IMR-90 (cell line): ENCODE measurements around the gene TMA16. TPM values are rescaled to one million over a fixed set of nuclear protein-coding genes. Genes with fewer than 3 reads are reported as not detected.

Experiments used
- ATAC-seq: fragments of 200-7000 bp; cut with Tn5 transposase; 2 replicates; pipeline ENCODE4 v1.9.1; 2020; ENCODE audit warnings: low read depth, mild to moderate bottlenecking, moderate library complexity
- BruUV-seq: library from RNA; stranded (reverse); fragments of 400-500 nt; replicated peaks from 2 replicates; lab custom pipeline; 2021; lab: Mats Ljungman, UMichigan
- CTCF ChIA-PET: fragments of 300-600 bp; formaldehyde crosslinking; extraction: SDS; loops from one replicate; lab custom pipeline; 2021; ENCODE audit warnings: antibody characterized with exemption; lab: Yijun Ruan, JAX
- POLR2A ChIA-PET: fragments of 300-600 bp; sonication (Branson Sonifier 250); formaldehyde crosslinking; loops from one replicate; lab custom pipeline; 2022; ENCODE audit warnings: antibody characterized with exemption; ENCODE audit not compliant: unreplicated experiment; lab: Charles Lee
- DNase-seq: peaks from one replicate; pipeline ENCODE4 v3.0.0; 2013
- H2AFZ ChIP-seq: replicated peaks from 2 replicates; pipeline ENCODE3; 2013; ENCODE audit warnings: low read length, mild to moderate bottlenecking; ENCODE audit not compliant: poor library complexity
- H2AK5ac ChIP-seq: 2 replicates; pipeline ENCODE4 v1.6.1; 2013; ENCODE audit warnings: low read depth, low read length, inconsistent platforms
- H2AK9ac ChIP-seq: replicated peaks from 2 replicates; pipeline ENCODE3; 2013; ENCODE audit warnings: mild to moderate bottlenecking, low read depth, low read length, moderate library complexity; ENCODE audit not compliant: poor library complexity
- H2BK120ac ChIP-seq: 2 replicates; pipeline ENCODE4 v1.6.1; 2013; ENCODE audit warnings: low read depth, low read length, inconsistent platforms
- H2BK15ac ChIP-seq: 3 replicates; pipeline ENCODE4 v1.6.1; 2013; ENCODE audit warnings: low read depth, low read length, inconsistent platforms
- H2BK20ac ChIP-seq: 2 replicates; pipeline ENCODE4 v1.6.1; 2013; ENCODE audit warnings: low read depth, mild to moderate bottlenecking, inconsistent platforms, low read length, moderate library complexity
- H2BK5ac ChIP-seq: 2 replicates; pipeline ENCODE4 v1.6.1; 2013; ENCODE audit warnings: mild to moderate bottlenecking, low read depth, low read length, inconsistent platforms; ENCODE audit not compliant: poor library complexity, severe bottlenecking
- H3K14ac ChIP-seq: replicated peaks from 2 replicates; pipeline ENCODE4 v1.6.1; 2013; ENCODE audit warnings: low read depth, low read length, inconsistent platforms
- H3K18ac ChIP-seq: 2 replicates; pipeline ENCODE4 v1.6.1; 2013; ENCODE audit warnings: low read depth, low read length, control low read depth
- H3K23ac ChIP-seq: 2 replicates; pipeline ENCODE4 v1.6.1; 2013; ENCODE audit warnings: low read depth, low read length, inconsistent platforms
- H3K27ac ChIP-seq: 2 replicates; pipeline ENCODE4 v1.5.1; 2013; ENCODE audit warnings: mild to moderate bottlenecking, control low read depth, low read length; ENCODE audit not compliant: insufficient read depth
- H3K27me3 ChIP-seq: 2 replicates; pipeline ENCODE4 v1.6.1; 2013; ENCODE audit warnings: low read length; ENCODE audit not compliant: control insufficient read depth, insufficient read depth
- H3K36me3 ChIP-seq: 2 replicates; pipeline ENCODE4 v1.6.1; 2013; ENCODE audit warnings: low read length, mixed read lengths; ENCODE audit not compliant: control insufficient read depth, insufficient read depth
- H3K4ac ChIP-seq: 2 replicates; pipeline ENCODE4 v1.6.1; 2013; ENCODE audit warnings: low read depth, low read length, inconsistent platforms
- H3K4me1 ChIP-seq: 2 replicates; pipeline ENCODE4 v1.6.1; 2013; ENCODE audit warnings: low read length, mixed read lengths; ENCODE audit not compliant: control insufficient read depth, insufficient read depth
- H3K4me2 ChIP-seq: 2 replicates; pipeline ENCODE4 v1.6.1; 2013; ENCODE audit warnings: low read depth, mild to moderate bottlenecking, control low read depth, low read length, moderate library complexity
- H3K4me3 ChIP-seq: 2 replicates; pipeline ENCODE4 v1.5.1; 2013; ENCODE audit warnings: low read depth, mild to moderate bottlenecking, control low read depth, low read length, moderate library complexity; ENCODE audit not compliant: insufficient read depth
- H3K56ac ChIP-seq: 2 replicates; pipeline ENCODE4 v1.6.1; 2013; ENCODE audit warnings: low read length, inconsistent platforms; ENCODE audit not compliant: insufficient read depth; ENCODE audit errors: extremely low read depth
- H3K79me1 ChIP-seq, 2 experiments: 2 replicates each; pipeline ENCODE4 v1.6.1; 2013; ENCODE audit warnings: low read length in 2 of 2, inconsistent platforms in 1 of 2, low read depth in 1 of 2
- H3K9ac ChIP-seq: 2 replicates; pipeline ENCODE4 v1.6.1; 2013; ENCODE audit warnings: low read depth, low read length, control low read depth
- H3K9me1 ChIP-seq: 2 replicates; pipeline ENCODE4 v1.6.1; 2013; ENCODE audit warnings: low read length, inconsistent platforms; ENCODE audit not compliant: insufficient read depth
- H3K9me3 ChIP-seq: 2 replicates; pipeline ENCODE4 v1.6.1; 2013; ENCODE audit warnings: low read length; ENCODE audit not compliant: control insufficient read depth, insufficient read depth
- H4K20me1 ChIP-seq: 2 replicates; pipeline ENCODE4 v1.6.1; 2013; ENCODE audit warnings: low read length, inconsistent platforms; ENCODE audit not compliant: insufficient read depth
- H4K5ac ChIP-seq: 2 replicates; pipeline ENCODE4 v1.6.1; 2013; ENCODE audit warnings: mild to moderate bottlenecking, low read depth, low read length, control low read depth
- H4K8ac ChIP-seq, 2 experiments: 2 replicates each; pipeline ENCODE4 v1.6.1; 2013; ENCODE audit warnings: low read depth in 2 of 2, low read length in 2 of 2, control low read depth in 1 of 2, inconsistent platforms in 1 of 2
- H4K91ac ChIP-seq: 2 replicates; pipeline ENCODE4 v1.6.1; 2013; ENCODE audit warnings: low read depth, low read length, inconsistent platforms; ENCODE audit not compliant: insufficient read depth
- BHLHE40 ChIP-seq: fragments of 150-350 bp; IDR thresholded peaks from 2 replicates; pipeline ENCODE4 v1.6.1; 2016; ENCODE audit warnings: mild to moderate bottlenecking, low read depth, low read length
- CHD1 ChIP-seq: IDR thresholded peaks from 2 replicates; pipeline ENCODE4 v1.6.1; 2012; ENCODE audit warnings: low read depth, low read length, improper control_type of control experiment
- MAFK ChIP-seq: IDR thresholded peaks from 2 replicates; pipeline ENCODE4 v1.6.1; 2012; ENCODE audit warnings: low read depth, low read length, improper control_type of control experiment
- MAZ ChIP-seq: IDR thresholded peaks from 2 replicates; pipeline ENCODE4 v1.6.1; 2012; ENCODE audit warnings: low read depth, mild to moderate bottlenecking, low read length, improper control_type of control experiment, moderate library complexity, borderline replicate concordance
- NFE2L2 ChIP-seq: fragments of 150-350 bp; IDR thresholded peaks from 2 replicates; pipeline ENCODE4 v1.6.1; 2016; ENCODE audit warnings: low read depth, mild to moderate bottlenecking, low read length
- RCOR1 ChIP-seq: IDR thresholded peaks from 2 replicates; pipeline ENCODE4 v1.6.1; 2012; ENCODE audit warnings: mild to moderate bottlenecking, low read length, improper control_type of control experiment; ENCODE audit not compliant: insufficient replicate concordance
- RFX5 ChIP-seq: IDR thresholded peaks from 2 replicates; pipeline ENCODE4 v1.8.0; 2012; ENCODE audit warnings: low read depth, mild to moderate bottlenecking, low read length, moderate library complexity
- WGBS, 2 experiments: methylation state at CpG; one replicate each; pipeline versions ENCODE4 v1.1.5 to v1.1.7; 2013; ENCODE audit warnings: missing lambda C conversion rate in 2 of 2; ENCODE audit not compliant: insufficient read length in 1 of 2; ENCODE audit errors: extremely low coverage in 2 of 2; 5-methylcytosine and 5-hydroxymethylcytosine counted together
- dilution Hi-C: fragments of 300-500 bp; cut with HindIII; formaldehyde crosslinking; loops from one replicate; pipeline ENCODE4 v1.14.3; 2018; ENCODE audit warnings: low sequenced_read_pairs; ENCODE audit not compliant: unreplicated experiment
- in situ Hi-C: fragments of 300-500 bp; cut with MboI; formaldehyde crosslinking; loops from 3 replicates; pipeline ENCODE4 v1.14.3; 2019; ENCODE audit warnings: low sequenced_read_pairs, inconsistent platforms, mixed read lengths
- intact Hi-C: fragments of 100-400 bp; cut with micrococcal nuclease; formaldehyde crosslinking; loops from 2 replicates; pipeline ENCODE4 v1.10.0; 2022
- polyA plus RNA-seq, 3 experiments: library from polyadenylated mRNA; depleted of rRNA; stranded (reverse); fragments of >200 nt; gene quantifications; 2 replicates each; pipeline ENCODE4 v1.2.3, GENCODE V29; 2012; ENCODE audit warnings: low replicate concordance in 1 of 3
- total RNA-seq: library from RNA; depleted of rRNA; stranded (reverse); fragments of >200 nt; gene quantifications from 2 replicates; pipeline ENCODE4 v1.2.3, GENCODE V29; 2012
- TF ChIP-seq, protein P1 (sequence below): fragments of 150-350 bp; IDR thresholded peaks from 2 replicates; pipeline ENCODE4 v1.6.1; 2017; ENCODE audit warnings: mild to moderate bottlenecking, antibody characterized with exemption, low read length, low read depth
- TF ChIP-seq, protein P2 (sequence below): fragments of 150-350 bp; IDR thresholded peaks from 2 replicates; pipeline ENCODE4 v1.6.1; 2016; ENCODE audit warnings: low read depth, mild to moderate bottlenecking, low read length, moderate library complexity, borderline replicate concordance
- TF ChIP-seq, protein P3 (sequence below): conservative IDR thresholded peaks from 2 replicates; pipeline ENCODE4 v1.5.1; 2012; ENCODE audit warnings: mild to moderate bottlenecking, low read depth, low read length, improper control_type of control experiment

The TMA16 gene
- total and polyA plus RNA-seq, 2 of the 4 experiments (the other 2 are of a cell fraction) = 9.3 to 19.8 TPM

GRCh38 chr4:163447481-163447880 is 47.0 kb upstream of the TMA16 start:
- H3K79me1 ChIP-seq = no peaks in the 10 kb centered on the region
- no peaks in the 10 kb centered on the region for H3K27me3 ChIP-seq
- WGBS, 2 experiments = no CpG with 5 or more reads among the region's 1 CpG
- POLR2A ChIA-PET = no interaction called here
- in situ Hi-C loops (no loop called here), intact Hi-C loops (no loop called here), dilution Hi-C loops (no loop called here)
- no peak overlapping the region for H3K56ac ChIP-seq
- no peaks in the 10 kb centered on the region for H4K20me1 ChIP-seq
- H2BK5ac ChIP-seq = no peak overlapping the region
- H4K5ac ChIP-seq = no peak overlapping the region
- no peak for DNase-seq
- no peaks in the 10 kb centered on the region for H3K4me1 ChIP-seq
- CTCF ChIA-PET = no interaction called here
- H3K9ac ChIP-seq = no peak overlapping the region
- H3K27ac ChIP-seq = no peak overlapping the region
- no peak overlapping the region for H3K4ac ChIP-seq
- no peak overlapping the region for H3K4me2 ChIP-seq
- no peak overlapping the region for H2BK120ac ChIP-seq
- no peak for ATAC-seq
- no peak overlapping the region for H3K18ac ChIP-seq
- no peaks in the 10 kb centered on the region for H3K36me3 ChIP-seq
- no peak overlapping the region for H3K23ac ChIP-seq
- H2BK15ac ChIP-seq = no peak overlapping the region
- H4K8ac ChIP-seq = no peak overlapping the region
- no peak overlapping the region for H2AK5ac ChIP-seq
- H2BK20ac ChIP-seq = no peak overlapping the region
- no peak overlapping the region for H2AK9ac ChIP-seq
- no peaks in the 10 kb centered on the region for H3K9me1 ChIP-seq
- H3K4me3 ChIP-seq = no peak overlapping the region
- TF ChIP-seq, protein P1, sequence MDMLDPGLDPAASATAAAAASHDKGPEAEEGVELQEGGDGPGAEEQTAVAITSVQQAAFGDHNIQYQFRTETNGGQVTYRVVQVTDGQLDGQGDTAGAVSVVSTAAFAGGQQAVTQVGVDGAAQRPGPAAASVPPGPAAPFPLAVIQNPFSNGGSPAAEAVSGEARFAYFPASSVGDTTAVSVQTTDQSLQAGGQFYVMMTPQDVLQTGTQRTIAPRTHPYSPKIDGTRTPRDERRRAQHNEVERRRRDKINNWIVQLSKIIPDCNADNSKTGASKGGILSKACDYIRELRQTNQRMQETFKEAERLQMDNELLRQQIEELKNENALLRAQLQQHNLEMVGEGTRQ = no peak
- TF ChIP-seq RFX5 = no peak
- TF ChIP-seq, protein P2, sequence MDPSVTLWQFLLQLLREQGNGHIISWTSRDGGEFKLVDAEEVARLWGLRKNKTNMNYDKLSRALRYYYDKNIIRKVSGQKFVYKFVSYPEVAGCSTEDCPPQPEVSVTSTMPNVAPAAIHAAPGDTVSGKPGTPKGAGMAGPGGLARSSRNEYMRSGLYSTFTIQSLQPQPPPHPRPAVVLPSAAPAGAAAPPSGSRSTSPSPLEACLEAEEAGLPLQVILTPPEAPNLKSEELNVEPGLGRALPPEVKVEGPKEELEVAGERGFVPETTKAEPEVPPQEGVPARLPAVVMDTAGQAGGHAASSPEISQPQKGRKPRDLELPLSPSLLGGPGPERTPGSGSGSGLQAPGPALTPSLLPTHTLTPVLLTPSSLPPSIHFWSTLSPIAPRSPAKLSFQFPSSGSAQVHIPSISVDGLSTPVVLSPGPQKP = no peak
- no peak for TF ChIP-seq MAFK
- TF ChIP-seq, protein P3, sequence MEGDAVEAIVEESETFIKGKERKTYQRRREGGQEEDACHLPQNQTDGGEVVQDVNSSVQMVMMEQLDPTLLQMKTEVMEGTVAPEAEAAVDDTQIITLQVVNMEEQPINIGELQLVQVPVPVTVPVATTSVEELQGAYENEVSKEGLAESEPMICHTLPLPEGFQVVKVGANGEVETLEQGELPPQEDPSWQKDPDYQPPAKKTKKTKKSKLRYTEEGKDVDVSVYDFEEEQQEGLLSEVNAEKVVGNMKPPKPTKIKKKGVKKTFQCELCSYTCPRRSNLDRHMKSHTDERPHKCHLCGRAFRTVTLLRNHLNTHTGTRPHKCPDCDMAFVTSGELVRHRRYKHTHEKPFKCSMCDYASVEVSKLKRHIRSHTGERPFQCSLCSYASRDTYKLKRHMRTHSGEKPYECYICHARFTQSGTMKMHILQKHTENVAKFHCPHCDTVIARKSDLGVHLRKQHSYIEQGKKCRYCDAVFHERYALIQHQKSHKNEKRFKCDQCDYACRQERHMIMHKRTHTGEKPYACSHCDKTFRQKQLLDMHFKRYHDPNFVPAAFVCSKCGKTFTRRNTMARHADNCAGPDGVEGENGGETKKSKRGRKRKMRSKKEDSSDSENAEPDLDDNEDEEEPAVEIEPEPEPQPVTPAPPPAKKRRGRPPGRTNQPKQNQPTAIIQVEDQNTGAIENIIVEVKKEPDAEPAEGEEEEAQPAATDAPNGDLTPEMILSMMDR = no peak
- no peak for TF ChIP-seq NFE2L2
- TF ChIP-seq MAZ = no peak
- TF ChIP-seq CHD1 = no peak
- TF ChIP-seq RCOR1 = no peak
- TF ChIP-seq BHLHE40 = no peak
- H2AFZ ChIP-seq = no peak overlapping the region
- no peaks in the 10 kb centered on the region for H3K9me3 ChIP-seq
- no TSS peak for BruUV-seq
- no peak overlapping the region for H3K14ac ChIP-seq
- no peak overlapping the region for H4K91ac ChIP-seq
